ACC112 (cell line): Measurements from ENCODE around the gene SNRPB.

ENCODE experiments used
- H2AFZ ChIP-seq: fragments of 200-600 bp; sonication (generic); one replicate; pipeline ENCODE4 v1.6.0; 2017; ENCODE audit warnings: antibody characterized with exemption, low read length; ENCODE audit not compliant: unreplicated experiment
- H3K27ac ChIP-seq: fragments of 200-600 bp; sonication (generic); 2 replicates; pipeline ENCODE4 v1.5.1; 2014; ENCODE audit warnings: low read depth, mild to moderate bottlenecking, antibody characterized with exemption, low read length, moderate library complexity
- H3K27me3 ChIP-seq: fragments of 200-600 bp; sonication (generic); 2 replicates; pipeline ENCODE4 v1.6.1; 2014; ENCODE audit warnings: mild to moderate bottlenecking, antibody characterized with exemption, low read length, moderate library complexity, mixed read lengths; ENCODE audit not compliant: insufficient read depth
- H3K36me3 ChIP-seq: fragments of 200-600 bp; sonication (generic); 2 replicates; pipeline ENCODE4 v1.6.1; 2016; ENCODE audit warnings: mild to moderate bottlenecking, antibody characterized with exemption, low read length, moderate library complexity, mixed read lengths; ENCODE audit not compliant: insufficient read depth
- H3K4me1 ChIP-seq: fragments of 200-600 bp; sonication (generic); one replicate; pipeline ENCODE4 v1.6.1; 2016; ENCODE audit warnings: low read length, mixed read lengths; ENCODE audit not compliant: insufficient read depth, unreplicated experiment, control insufficient read depth
- H3K4me3 ChIP-seq: fragments of 200-600 bp; sonication (generic); 2 replicates; pipeline ENCODE4 v1.5.1; 2014; ENCODE audit warnings: mild to moderate bottlenecking, low read depth, low read length
- H3K79me2 ChIP-seq: fragments of 200-600 bp; sonication (generic); one replicate; pipeline ENCODE4 v1.6.0; 2016; ENCODE audit warnings: low read length; ENCODE audit not compliant: control insufficient read depth, unreplicated experiment, insufficient read depth

The SNRPB gene

DNA sequence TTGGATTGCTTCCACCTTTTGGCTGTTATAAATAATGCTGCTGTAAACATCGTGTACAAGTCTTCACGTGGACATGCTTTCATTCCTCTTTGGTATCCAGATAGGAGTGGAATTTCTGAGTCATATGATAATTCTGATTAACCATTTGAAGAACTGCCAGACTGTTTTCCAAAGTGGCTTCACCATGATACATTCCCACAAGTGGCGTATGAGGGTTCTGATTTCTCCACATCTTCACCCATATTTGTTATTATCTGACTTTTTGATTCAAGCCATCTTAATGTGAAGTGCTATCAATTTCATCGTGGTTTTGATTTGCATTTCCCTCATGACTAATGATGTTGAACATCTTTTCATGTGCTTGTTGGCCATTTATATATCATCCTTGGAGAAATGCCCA, 2.9 kb upstream of the SNRPB start:
- no peak overlapping the region for H2AFZ ChIP-seq
- H3K27ac ChIP-seq, result peak overlapping the region; percentile 68
- H3K4me3 ChIP-seq, result 0 out of 2 replicates have a peak overlapping the region, but pooled peaks have one; percentile 5
- H3K36me3 ChIP-seq, result peaks cover 4% of the 10 kb centered on the region; the same call in 1 of the 2 replicates
- H3K79me2 ChIP-seq, result peaks cover 21% of the 10 kb centered on the region
- H3K27me3 ChIP-seq, result no peaks in the 10 kb centered on the region
- peaks cover 17% of the 10 kb centered on the region for H3K4me1 ChIP-seq

DNA sequence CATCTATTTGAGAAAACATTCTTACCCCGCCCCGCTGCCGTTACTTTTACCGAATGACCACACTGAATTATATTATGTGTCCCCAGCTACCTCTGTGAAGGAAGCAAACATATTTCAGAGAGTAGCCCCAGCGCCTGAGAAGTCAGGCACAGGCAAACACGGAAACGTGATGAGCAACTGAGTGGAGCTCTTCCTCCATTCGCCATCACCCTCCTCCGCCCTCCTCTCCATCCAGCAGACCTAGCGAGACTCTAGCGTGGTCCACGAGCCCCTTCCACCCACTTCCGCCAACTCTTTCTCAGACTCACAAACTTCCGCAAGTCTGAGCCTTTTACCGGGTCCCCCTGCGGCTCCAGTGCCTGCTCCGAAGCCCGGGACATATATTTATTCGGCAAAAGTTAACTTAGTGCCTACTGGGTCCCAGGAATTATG, 582 bp downstream of the SNRPB start:
- Histone ChIP-seq H3K79me2 (peaks cover 53% of the 10 kb centered on the region), H3K4me1 (peaks cover 29% of the 10 kb centered on the region), H2AFZ (no peak overlapping the region), H3K4me3 (peak overlapping the region; percentile 97), H3K27me3 (no peaks in the 10 kb centered on the region), H3K36me3 (peaks cover 34% of the 10 kb centered on the region), H3K27ac (peak overlapping the region; percentile 93)

DNA sequence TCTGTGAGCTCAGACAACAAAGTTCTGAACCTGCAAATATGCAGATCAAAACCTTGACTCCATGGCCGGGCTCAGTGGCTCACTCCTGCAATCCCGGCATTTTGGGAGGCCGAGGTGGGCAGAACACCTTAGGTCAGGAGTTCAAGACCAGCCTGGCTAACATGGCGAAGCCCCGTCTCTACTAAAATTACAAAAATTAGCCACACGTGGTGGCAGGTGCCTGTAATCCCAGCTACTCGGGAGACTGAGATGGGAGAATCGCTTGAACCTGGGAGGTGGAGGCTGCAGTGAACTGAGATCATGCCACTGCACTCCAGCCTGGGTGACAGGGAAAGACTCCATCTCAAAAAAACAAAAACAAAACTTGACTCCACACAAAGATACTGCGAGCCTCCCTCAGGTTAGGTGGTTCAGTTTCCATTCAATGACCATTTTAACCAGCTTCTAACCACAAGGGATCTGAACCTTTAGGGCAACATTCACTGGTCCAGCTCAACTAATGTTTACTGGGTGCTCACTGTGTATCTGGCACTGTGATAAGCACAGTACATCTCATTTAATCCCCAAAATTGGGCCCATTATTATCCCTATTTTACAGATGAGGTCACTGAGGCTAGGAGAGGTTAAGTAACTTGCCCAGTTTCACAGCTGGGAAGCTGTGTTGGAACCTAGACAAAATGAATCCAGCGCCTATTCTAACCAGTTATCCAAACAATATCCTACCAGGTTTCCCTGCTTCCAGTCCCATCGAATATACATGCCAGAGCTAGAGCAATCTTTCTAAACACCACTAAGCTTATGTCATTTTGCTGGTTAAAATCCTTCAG, 1.8 kb downstream of the SNRPB start:
- Histone ChIP-seq H2AFZ (no peak overlapping the region), H3K27me3 (no peaks in the 10 kb centered on the region), H3K27ac (no peak overlapping the region), H3K79me2 (peaks cover 61% of the 10 kb centered on the region), H3K4me3 (peak overlapping the region; percentile 97), H3K36me3 (peaks cover 45% of the 10 kb centered on the region), H3K4me1 (peaks cover 24% of the 10 kb centered on the region)

DNA sequence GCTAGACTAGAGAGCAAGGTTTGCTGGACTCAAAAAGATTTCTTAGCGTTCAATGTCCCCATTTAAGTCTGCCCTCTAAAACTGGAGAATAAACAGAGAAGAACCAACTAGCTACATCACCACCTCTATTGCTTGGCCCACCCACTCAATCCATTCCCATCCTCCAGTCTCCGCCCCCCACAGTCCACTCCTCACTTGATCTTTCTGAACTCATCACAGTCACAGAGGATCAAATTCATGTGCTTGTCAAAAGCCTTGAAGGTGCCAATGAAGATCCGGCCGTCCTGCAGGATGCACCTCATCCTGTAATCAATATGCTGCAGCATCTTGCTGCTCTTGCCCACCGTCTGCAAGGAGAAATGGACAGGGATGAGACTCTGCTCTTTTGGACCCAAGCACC, 3.2 kb downstream of the SNRPB start:
- peak overlapping the region; percentile 97 for H3K4me3 ChIP-seq
- H3K79me2 ChIP-seq, result peaks cover 61% of the 10 kb centered on the region
- peaks cover 21% of the 10 kb centered on the region for H3K4me1 ChIP-seq
- H3K27ac ChIP-seq, result no peak overlapping the region
- H3K36me3 ChIP-seq, result peaks cover 58% of the 10 kb centered on the region
- no peaks in the 10 kb centered on the region for H3K27me3 ChIP-seq
- H2AFZ ChIP-seq, result no peak overlapping the region

DNA sequence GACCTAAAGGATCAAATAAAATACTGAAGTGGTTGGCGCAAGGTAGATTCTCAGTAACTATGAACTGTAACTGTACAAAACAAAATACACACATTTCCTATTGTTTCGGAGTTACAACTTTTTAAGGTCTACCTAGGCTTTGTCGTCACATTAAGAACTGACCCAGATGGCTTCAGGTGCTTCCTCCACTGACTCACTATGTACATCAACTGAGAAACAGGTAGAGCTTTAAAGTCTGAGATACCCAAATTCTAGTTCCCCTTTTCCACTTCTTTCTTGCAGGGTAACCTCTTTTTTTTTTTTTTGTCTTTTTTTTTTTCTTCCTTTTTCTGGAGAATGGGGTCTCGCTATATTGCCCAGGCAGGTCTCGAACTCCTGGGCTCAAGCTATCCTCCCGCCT, 5.5 kb downstream of the SNRPB start:
- Histone ChIP-seq H3K79me2 (peaks cover 56% of the 10 kb centered on the region), H3K4me1 (peaks cover 17% of the 10 kb centered on the region), H3K27me3 (no peaks in the 10 kb centered on the region), H2AFZ (no peak overlapping the region), H3K36me3 (peaks cover 80% of the 10 kb centered on the region), H3K4me3 (no peak overlapping the region), H3K27ac (no peak overlapping the region)

DNA sequence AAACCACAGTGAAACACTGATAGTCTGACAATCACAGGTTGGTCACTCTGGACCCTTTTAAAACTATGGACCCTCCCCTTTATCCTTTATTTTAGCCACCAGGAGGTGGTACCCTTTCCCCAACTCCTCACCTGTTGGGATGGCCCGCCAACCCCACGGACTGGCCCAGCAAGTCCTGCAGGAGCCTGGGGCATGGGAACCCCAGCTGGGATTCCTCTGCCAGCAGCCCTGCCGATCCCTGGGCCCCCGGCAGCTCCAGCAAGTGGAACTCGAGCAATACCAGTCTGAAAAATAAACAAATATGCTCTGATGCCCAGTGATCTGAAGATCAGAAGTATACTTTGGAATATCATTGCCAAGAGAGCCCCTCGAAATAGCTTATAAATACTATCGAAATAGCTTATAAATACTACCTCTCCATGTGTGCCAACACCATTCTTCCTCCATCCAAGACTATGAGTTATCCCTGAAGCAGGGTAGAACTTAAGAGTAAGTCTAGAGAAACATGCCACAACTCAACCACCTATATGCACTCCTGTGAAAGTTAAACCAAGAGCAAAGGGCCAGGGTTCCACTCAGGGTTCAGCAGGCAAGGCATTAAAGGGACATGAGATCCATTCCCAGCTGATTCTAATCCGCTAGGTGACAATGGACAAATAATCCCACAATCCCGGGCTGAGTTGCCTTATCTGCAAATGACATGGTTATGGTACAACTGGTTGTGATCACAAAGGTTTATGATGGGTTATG, 6.8 kb downstream of the SNRPB start:
- Histone ChIP-seq H3K27me3 (no peaks in the 10 kb centered on the region), H3K27ac (no peak overlapping the region), H3K36me3 (peaks cover 84% of the 10 kb centered on the region), H2AFZ (no peak overlapping the region), H3K79me2 (peaks cover 43% of the 10 kb centered on the region), H3K4me3 (no peak overlapping the region), H3K4me1 (peaks cover 14% of the 10 kb centered on the region)

DNA sequence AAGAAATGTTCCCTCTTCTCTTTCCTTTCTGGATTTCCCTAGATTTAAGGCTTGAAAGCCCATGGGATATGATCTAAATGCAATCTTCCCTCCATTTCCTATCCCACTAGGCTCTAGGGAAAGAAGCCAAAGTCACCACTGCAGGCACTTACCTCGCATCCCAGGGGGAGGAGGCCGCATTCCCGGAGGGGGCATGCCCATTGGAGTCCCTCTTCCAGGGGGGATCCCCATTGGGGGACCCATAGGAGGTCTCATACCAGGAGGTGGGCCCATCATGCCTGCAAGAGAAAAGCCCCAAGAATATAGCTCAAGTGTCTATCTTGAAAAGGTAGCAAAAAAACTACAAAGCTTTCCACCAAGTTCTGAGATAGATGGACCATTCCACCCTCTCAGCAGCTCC, 8.1 kb downstream of the SNRPB start:
- no peaks in the 10 kb centered on the region for H3K27me3 ChIP-seq
- no peak overlapping the region for H2AFZ ChIP-seq
- peaks cover 73% of the 10 kb centered on the region for H3K36me3 ChIP-seq
- H3K4me3 ChIP-seq, result no peak overlapping the region
- no peak overlapping the region for H3K27ac ChIP-seq
- H3K4me1 ChIP-seq, result peaks cover 1% of the 10 kb centered on the region
- H3K79me2 ChIP-seq, result peaks cover 30% of the 10 kb centered on the region

DNA sequence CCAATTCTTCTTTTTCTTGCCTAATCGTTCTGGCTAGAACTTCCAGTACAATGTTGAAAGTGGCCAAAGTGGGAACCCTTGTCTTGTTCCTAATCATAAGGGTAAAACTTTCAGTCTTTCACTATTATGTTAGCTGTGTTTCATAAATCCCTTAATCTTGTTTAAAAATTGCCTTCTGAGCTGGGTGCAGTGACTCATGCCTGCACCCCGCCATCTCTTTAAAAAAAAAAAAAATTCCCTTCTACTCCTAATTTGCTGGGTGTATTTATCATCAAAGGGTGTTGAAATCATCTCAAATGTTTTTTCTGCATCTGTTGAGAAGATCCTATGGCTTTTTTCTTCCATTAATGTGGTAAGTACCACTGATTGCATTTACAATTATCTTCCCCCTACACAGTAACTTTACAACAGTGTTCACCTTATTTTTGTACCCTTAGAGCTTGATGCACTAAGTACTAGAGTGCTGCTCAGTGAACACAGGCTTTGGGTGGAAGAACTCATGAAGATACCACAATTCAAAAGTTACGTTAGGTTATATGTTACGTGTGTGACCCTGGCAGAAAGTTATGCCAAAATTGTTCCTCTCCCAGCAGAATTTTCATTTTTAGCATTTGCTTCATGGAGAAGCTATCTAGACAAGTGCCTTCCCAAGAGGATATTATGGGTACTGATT, 9.7 kb downstream of the SNRPB start:
- Histone ChIP-seq H3K36me3 (peaks cover 57% of the 10 kb centered on the region), H3K27me3 (no peaks in the 10 kb centered on the region), H2AFZ (no peak overlapping the region), H3K4me1 (no peaks in the 10 kb centered on the region), H3K27ac (no peak overlapping the region), H3K79me2 (peaks cover 15% of the 10 kb centered on the region), H3K4me3 (no peak overlapping the region)

DNA sequence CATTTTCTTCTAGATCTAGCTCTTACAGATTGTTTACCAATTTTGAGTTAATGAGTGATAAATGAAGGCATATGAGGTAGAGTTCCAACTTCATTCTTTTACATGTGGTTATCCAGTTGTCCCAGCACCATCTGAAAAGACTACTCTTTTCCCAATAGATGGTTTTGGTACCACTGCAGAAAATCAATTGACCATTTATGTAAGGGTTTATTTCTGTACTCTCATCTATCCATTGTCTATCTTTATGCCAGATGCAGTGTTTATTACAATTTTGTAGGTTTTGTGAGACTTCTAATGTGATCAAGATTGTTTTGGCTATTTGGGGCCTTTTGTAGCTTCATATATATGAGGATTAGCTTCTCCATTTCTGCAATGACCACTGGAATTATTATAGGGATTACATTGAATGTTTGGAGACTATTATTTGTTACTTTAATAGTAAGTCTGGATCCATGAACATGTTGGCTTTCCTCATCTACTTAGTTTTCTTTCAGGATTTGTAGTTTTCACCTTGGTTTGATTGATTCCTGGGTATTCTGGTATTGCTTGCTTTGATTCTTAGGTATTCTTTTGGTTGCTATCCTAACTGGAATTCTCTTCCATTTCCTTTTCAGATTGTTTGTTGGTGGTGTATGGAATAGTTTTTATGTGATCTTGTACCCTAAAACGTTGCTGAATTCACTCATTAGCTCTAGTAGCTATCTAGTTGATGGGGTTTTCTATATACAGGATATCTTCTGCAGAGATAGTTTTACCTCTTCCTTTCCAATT, 10.4 kb downstream of the SNRPB start:
- peaks cover 10% of the 10 kb centered on the region for H3K79me2 ChIP-seq
- no peak overlapping the region for H2AFZ ChIP-seq
- no peaks in the 10 kb centered on the region for H3K4me1 ChIP-seq
- H3K4me3 ChIP-seq, result no peak overlapping the region
- no peak overlapping the region for H3K27ac ChIP-seq
- peaks cover 53% of the 10 kb centered on the region for H3K36me3 ChIP-seq
- no peaks in the 10 kb centered on the region for H3K27me3 ChIP-seq

DNA sequence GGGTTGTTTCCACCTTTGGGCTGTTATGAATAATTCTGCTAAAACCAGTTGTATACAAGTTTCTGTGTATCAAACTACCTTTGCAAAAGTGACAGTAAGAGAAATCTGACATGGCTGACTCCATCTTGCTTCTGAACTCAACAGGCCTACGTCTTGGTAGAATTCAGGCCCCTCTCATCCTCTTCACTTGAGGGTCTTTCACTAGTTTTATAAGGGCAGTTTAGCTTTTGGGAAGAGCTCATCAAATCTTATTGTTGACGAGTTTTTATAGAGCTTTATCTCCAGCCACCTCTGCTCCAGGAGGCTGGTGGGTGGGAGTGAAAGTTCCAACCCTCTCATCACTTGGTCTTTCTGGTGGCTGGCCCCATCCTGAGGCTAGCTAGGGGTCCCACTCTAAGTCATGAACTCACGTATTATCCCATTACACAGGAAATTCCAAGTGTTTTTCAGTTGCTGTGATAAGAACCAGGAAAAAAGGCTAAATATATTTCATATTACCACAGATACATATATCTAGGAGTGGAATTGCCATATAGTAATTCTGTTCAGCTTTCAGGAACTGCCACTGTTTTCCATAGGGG, 11.6 kb downstream of the SNRPB start:
- Histone ChIP-seq H3K4me1 (no peaks in the 10 kb centered on the region), H3K4me3 (no peak overlapping the region), H3K79me2 (peaks cover under 1% of the 10 kb centered on the region), H3K27ac (no peak overlapping the region), H2AFZ (no peak overlapping the region), H3K27me3 (no peaks in the 10 kb centered on the region), H3K36me3 (peaks cover 43% of the 10 kb centered on the region)
